Hematopoietic multipotent progenitor cell treated with erythropoietin and hydrocortisone succinate and interleukin-3 and kit ligand, for 15 days (in vitro differentiated cells): Measurements from ENCODE around the gene TUBA4B.

Source experiments
- DNase-seq: peaks from one replicate; pipeline ENCODE4 v3.0.0-alpha.2; 2015; ENCODE audit warnings: low spot score

The TUBA4B gene

GRCh38 chr2:219218732-219219701 lies 34.0 kb upstream of the TUBA4B start, which contains the start of gene ABCB6:
Gene ABCB6, minus strand, starts transcription at chr2:219218958. Its CDS starts 285 bp downstream, at chr2:219218673.
- peak; percentile 97 for DNase-seq

- no peak for DNase-seq
Measured at GRCh38 chr2:219219784-219220532, 33.1 kb upstream of the TUBA4B start.

DNA sequence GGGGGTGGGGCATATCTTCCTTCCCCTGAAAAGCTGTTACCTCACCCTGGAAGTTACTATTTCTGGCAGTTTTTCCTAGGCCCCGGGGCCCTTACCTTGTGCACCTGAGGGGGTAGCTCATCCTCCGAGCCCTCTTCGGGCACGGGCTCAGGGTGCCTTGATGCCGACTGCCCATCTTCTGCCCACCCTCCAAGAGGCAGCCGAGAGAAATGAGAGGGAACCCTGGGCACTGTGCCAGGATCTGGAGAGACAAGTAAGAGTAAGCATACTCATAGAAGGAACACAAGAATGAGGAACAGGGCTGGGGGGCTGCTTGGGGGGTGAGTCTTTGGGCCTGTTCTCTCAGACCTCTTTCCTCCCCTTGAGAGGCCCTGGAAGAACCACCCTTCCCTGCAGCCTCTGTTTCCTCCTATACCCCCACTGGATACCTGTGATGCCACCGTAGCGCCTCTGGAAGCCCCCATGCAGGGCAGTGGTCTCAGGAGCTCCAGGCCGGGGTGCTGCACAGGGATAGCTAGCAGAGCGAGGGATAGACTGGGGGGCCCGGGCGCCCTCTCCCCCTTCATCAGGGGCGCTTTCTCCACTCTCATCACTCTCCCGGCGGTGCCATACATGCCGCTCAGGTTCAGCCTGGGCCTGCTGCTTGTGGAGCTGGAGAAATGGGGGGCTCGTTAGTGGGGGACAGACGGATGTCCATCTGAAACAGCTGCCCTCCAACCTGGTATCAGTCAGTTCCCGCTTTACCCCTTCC lies 32.2 kb upstream of the TUBA4B start:
- DNase-seq: no peak

- DNase-seq: no peak
Measured at GRCh38 chr2:219221957-219222518, 31.0 kb upstream of the TUBA4B start.

DNA sequence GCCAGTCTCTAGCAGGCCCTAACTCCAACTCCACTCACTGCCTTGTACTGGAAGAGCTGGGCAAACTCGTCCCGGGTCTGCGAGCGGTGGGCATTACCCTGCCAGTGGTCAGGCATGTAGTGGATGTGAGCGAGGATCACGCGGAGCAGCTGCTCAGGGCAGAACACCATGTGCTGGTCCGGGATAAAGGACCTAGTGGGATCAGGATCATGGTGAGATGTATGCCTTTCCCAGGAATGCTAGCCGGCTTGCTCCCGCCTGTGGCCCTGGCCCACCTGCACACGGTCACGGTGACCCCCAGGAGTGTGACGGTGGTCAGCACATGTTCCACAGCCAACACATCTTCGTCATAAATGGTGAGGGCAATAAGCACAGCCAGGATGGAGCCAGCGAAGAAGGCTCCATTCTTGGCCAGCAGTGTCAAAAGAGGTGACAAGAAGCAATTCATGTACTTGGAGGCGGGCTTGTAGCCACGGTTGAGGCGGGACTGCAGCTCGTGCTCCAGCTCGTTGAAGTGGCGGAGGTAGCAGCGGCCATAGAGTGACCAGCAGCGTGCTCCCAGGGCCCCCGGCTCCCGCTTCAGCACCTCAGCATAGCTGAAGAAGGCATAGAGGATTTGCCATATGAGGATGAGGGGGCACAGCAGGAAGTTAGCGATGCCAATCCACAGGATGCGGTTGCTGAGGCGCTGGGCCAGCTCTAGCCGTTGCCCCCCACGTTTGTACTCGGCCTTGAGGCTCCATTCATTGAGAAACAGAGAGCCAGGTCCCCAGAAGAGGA lies 29.0 kb upstream of the TUBA4B start:
- no peak for DNase-seq

- no peak for DNase-seq
Measured at GRCh38 chr2:219225350-219225749, 27.7 kb upstream of the TUBA4B start.

DNA sequence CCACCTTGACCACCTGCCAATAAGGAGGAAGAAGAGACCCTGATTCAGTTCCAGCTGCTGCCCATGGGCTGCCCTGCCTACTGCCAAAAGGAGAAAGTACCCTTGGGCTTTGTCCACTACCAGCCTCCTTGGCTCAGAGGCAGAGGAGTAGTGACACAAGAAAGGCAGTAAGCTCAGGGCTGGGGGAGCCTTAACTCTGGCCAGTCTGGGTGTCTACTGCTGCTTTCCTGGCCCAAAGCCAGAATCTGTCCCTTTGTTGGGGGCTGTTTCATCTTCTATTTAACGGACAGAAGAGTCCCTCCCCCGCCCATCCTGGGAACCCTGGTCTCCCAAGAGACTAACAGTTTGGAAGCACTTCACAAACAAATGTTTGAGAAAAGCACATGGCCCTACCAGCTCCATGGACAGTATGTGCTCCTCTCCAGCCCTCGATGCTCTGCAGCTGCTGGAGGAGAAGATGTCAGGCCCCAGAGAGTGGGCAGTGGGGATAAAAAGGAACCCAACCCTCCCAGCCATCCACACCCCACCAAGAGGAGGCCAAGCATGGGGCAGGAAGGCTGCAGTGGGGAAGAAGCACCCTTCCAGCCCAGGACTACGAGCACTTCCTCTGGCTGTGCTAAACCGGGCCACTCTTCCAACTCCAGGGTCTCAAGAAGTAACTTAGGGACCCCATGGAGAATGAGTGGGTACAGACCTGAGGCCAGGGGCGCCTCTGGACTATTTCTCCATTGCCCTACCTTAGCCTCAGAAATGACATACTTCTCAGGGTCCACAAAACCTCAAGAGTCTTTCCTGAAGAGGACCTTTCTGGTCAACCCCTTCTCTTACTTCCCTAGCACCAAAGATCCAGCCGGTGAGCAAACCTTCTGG lies 24.8 kb upstream of the TUBA4B start:
- DNase-seq: no peak

DNA sequence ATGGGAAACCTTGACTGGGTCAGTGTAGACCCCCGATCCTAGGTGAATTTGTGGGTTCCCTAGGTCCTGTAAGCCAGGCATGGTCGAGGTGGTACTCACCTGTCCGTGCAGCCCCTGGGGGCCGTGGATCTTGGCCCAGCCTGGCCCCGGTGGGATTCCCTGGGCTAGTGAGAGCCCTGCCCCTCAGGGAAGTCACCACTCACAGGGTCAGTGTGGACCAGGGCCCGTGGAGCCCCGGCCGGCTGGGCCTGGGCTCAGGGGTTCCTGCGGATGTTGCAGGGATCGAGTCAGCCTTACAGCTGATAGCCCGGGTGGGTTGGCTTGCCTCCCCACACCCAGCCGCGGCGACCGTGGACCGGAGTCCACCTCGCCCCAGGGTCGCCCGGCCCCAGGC lies 24.1 kb upstream of the TUBA4B start:
- DNase-seq: no peak

DNA sequence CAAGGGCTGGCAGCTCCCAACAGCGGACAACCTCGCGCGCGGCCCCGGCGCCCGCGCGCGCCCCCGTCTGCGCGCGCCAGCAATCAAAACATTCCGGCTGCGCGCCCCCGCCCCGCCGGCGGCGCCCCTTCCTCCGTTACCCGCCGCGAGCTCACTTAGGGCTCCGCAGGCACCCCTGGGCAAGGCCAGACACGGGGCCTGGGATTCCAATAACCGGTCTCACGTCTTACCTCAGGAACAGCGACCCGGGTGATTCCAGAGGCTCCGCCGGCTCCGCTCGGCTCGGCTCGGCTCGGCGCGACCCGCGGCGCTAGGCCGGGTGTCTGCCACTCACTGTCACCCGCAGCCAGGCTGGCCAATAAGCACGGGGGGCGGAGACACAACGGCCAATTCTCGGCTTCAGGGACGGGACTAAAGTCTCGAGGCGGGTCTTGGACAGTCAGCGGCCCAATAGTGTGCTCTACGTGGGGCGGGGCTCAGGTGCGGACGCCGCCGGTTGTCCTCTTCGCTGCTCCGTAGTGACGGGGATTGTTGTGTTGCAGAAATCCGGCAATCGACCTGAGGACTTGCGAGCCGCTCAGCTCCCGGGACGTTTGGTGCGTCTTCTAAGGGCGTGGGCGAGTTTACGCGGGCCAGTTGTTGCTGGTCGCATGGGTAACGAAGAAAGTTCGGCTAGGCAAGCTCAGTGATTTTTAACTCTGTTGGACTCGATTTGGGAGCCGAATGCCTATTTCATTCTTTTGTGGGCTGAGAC lies 23.6 kb upstream of the TUBA4B start, which contains the start of the genes ANKZF1 and ATG9A:
TSS of gene ANKZF1 (plus strand) at position 502 of the 754 bp plus-strand sequence. CDS start 452 bp downstream, outside the sequence.
TSS of gene ATG9A (minus strand) at position 332 of the 754 bp plus-strand sequence. CDS start 1,612 bp downstream, outside the sequence.
- DNase-seq: peak; percentile 99

DNA sequence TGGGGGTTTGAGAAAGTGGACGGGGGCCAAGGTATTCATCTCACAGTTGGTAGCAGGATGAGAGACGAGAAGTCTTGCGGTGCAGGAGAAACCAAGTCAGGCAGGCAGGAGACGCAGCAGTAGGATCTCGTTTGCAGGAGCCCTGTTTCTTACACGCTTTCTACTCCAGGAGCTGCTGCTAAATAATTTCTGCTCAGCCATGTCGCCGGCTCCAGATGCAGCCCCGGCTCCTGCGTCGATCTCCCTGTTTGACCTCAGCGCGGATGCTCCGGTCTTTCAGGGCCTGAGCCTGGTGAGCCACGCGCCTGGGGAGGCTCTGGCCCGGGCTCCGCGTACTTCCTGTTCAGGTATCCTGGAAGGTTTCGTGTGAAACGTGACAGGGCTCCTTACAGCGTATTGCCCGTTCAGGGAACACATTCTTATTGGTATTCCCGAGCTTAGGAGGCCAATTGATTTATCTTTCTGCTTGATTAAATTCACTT lies 22.9 kb upstream of the TUBA4B start:
- DNase-seq: no peak

- no peak for DNase-seq
Measured at GRCh38 chr2:219234331-219234730, 18.7 kb upstream of the TUBA4B start.

DNA sequence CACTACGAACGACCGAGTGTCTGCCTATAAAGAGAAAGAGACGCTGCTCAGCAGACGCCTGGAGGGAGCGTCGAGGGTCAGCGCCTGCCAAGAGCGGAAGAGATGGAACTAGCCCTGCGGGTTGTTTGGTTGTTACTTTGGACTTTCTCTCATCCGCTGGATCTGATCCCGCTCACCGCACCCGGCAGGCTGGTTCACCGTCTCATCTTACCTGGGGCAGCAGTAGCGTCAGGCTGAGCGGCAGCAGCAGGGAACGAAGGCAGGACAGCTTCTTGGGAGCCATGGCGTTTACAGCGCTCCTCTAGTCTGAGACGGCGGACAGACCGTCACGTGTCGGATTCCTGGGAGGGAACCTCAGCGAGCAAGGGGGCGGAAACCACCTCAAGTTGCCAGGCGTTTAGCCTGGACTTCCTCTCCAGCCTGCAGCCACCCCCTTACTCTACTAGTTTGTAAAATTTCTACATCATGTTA lies 9.7 kb upstream of the TUBA4B start:
- DNase-seq: no peak

DNA sequence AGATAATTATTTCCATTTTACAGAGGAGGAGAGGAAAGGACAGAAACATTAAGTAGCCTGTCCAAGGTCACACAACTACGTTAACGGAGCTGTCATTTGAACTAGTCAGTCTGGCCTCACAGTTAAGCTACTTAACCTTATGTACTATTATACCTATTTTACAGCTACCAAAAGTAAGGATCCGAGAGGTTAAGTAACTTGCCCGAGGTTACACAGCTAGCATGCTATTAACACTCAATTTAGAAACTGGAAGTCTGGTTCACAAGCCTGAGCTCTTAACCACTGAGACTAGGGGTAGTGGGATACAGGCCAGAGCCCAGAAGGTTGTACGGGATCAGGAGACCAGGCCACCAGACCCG lies 8.3 kb upstream of the TUBA4B start:
- DNase-seq: no peak

GRCh38 chr2:219245148-219245898 lies 7.7 kb upstream of the TUBA4B start, which contains the start of the genes GLB1L and STK16:
Gene GLB1L, minus strand, starts transcription at chr2:219245444. Its CDS starts 1,871 bp downstream, at chr2:219243573.
Gene STK16, plus strand, starts transcription at chr2:219245479. Its CDS starts 521 bp downstream, at chr2:219246000.
- DNase-seq: peak; percentile 91

GRCh38 chr2:219245899-219246230 lies 7.2 kb upstream of the TUBA4B start:
- DNase-seq: no peak

GRCh38 chr2:219246559-219246958 lies 6.5 kb upstream of the TUBA4B start:
- DNase-seq: no peak

- no peak for DNase-seq
Measured at GRCh38 chr2:219247678-219248642, 5.1 kb upstream of the TUBA4B start.
